ENCODE measurements around the gene PAK6.

PAK6 gene

GRCh38 chr15:40301467-40302179, 62.8 kb downstream of the PAK6 start:
- no peak for DNase-seq (ENCODE audit: low read depth, low spot score)
- no peak overlapping the region for H3K4me3 ChIP-seq (ENCODE audit: low read length)

GRCh38 chr15:40302288-40302886, 63.5 kb downstream of the PAK6 start:
- no peak overlapping the region for H3K4me3 ChIP-seq (ENCODE audit: low read length)
- no peak for DNase-seq (ENCODE audit: low read depth, low spot score)

- DNase-seq (ENCODE audit: low read depth, low spot score) = no peak
Measured at GRCh38 chr15:40302981-40303380, 64.1 kb downstream of the PAK6 start.

GRCh38 chr15:40303576-40303975, 64.7 kb downstream of the PAK6 start:
- DNase-seq (ENCODE audit: low read depth, low spot score) = no peak
- no peak overlapping the region for H3K4me3 ChIP-seq (ENCODE audit: low read length)

More at GRCh38 chr15:40302981-40303380, 64.1 kb downstream of the PAK6 start:
- no peak overlapping the region for H3K4me3 ChIP-seq (ENCODE audit: low read length)

GRCh38 chr15:40305281-40305680, 66.4 kb downstream of the PAK6 start:
- DNase-seq (ENCODE audit: low read depth, low spot score) = no peak
- H3K4me3 ChIP-seq (ENCODE audit: low read length) = no peak overlapping the region

GRCh38 chr15:40306371-40306770, 67.5 kb downstream of the PAK6 start:
- no peak for DNase-seq (ENCODE audit: low read depth, low spot score)
- H3K4me3 ChIP-seq (ENCODE audit: low read length) = no peak overlapping the region

GRCh38 chr15:40306908-40307307, 68.0 kb downstream of the PAK6 start:
- H3K4me3 ChIP-seq (ENCODE audit: low read length) = peak overlapping the region; percentile 68
- DNase-seq (ENCODE audit: low read depth, low spot score) = no peak

- DNase-seq (ENCODE audit: low read depth, low spot score) = peak; percentile 57
- peak within 1 kb of the TSS; percentile 68 for H3K4me3 ChIP-seq (ENCODE audit: low read length)
Measured at GRCh38 chr15:40307421-40308211, 68.8 kb downstream of the PAK6 start, which contains the start of gene PLCB2. Gene PLCB2, minus strand, starts transcription at chr15:40307935. Its CDS starts 263 bp downstream, at chr15:40307672.

- H3K4me3 ChIP-seq (ENCODE audit: low read length) = no peak overlapping the region
- no peak for DNase-seq (ENCODE audit: low read depth, low spot score)
Measured at GRCh38 chr15:40309344-40309862, 70.5 kb downstream of the PAK6 start.

- no peak overlapping the region for H3K4me3 ChIP-seq (ENCODE audit: low read length)
- DNase-seq (ENCODE audit: low read depth, low spot score) = peak; percentile 52
Measured at GRCh38 chr15:40310001-40310959, 71.4 kb downstream of the PAK6 start.

- no peak overlapping the region for H3K4me3 ChIP-seq (ENCODE audit: low read length)
- DNase-seq (ENCODE audit: low read depth, low spot score) = no peak
Measured at GRCh38 chr15:40310993-40311392, 72.1 kb downstream of the PAK6 start.

- H3K4me3 ChIP-seq (ENCODE audit: low read length) = no peak overlapping the region
- DNase-seq (ENCODE audit: low read depth, low spot score) = no peak
Measured at GRCh38 chr15:40312370-40313158, 73.7 kb downstream of the PAK6 start.

GRCh38 chr15:40313531-40314398, 74.9 kb downstream of the PAK6 start:
- DNase-seq (ENCODE audit: low read depth, low spot score) = peak; percentile 65
- H3K4me3 ChIP-seq (ENCODE audit: low read length) = no peak overlapping the region

- H3K4me3 ChIP-seq (ENCODE audit: low read length) = no peak overlapping the region
- DNase-seq (ENCODE audit: low read depth, low spot score) = no peak
Measured at GRCh38 chr15:40314723-40315276, 75.9 kb downstream of the PAK6 start.

GRCh38 chr15:40316931-40317330, 78.1 kb downstream of the PAK6 start:
- H3K4me3 ChIP-seq (ENCODE audit: low read length) = no peak overlapping the region
- DNase-seq (ENCODE audit: low read depth, low spot score) = no peak

- no peak for DNase-seq (ENCODE audit: low read depth, low spot score)
- H3K4me3 ChIP-seq (ENCODE audit: low read length) = no peak overlapping the region
Measured at GRCh38 chr15:40317580-40317979, 78.7 kb downstream of the PAK6 start.

- H3K4me3 ChIP-seq (ENCODE audit: low read length) = no peak overlapping the region
- DNase-seq (ENCODE audit: low read depth, low spot score) = no peak
Measured at GRCh38 chr15:40320409-40320808, 81.5 kb downstream of the PAK6 start.

Data from Jurkat, Clone E6-1 (cell line).